ENCODE measurements around the gene OSMR. TPM values are rescaled to one million over a fixed set of nuclear protein-coding genes. Genes with fewer than 3 reads are reported as not detected.

The OSMR gene
- 27.9 and 34.8 TPM in 2 replicates for total RNA-seq (2014; rRNA removed; shearing (Covaris generic))

DNA sequence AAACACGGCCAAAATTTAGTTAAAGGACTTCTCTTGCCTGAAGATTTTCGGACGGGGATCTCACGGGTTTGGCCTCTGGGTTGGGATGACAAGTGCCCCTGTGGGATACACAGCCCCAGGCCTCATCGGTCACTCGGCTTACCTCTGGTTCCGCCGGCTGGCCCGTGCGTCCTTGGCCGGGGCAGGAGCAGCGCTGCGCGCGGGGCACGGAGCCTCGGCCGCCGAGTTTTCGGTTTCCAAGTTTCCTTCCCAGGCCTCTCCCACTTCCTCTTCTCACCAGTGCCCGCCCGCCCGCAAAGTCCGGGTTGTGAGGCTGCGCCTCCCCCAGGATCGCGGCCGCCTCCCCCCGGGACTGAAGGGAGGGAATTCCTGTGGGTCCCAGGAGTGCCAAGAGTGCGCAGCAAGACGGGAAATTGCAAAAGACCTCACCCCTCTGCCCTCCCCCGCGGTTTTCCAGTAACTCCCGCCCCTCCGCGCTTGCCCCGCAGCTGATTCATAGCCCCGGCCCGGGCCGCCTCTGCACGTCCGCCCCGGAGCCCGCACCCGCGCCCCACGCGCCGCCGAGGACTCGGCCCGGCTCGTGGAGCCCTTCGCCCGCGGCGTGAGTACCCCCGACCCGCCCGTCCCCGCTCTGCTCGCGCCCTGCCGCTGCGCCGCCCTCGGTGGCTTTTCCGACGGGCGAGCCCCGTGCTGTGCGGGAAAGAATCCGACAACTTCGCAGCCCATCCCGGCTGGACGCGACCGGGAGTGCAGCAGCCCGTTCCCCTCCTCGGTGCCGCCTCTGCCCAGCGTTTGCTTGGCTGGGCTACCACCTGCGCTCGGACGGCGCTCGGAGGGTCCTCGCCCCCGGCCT, at the start of gene OSMR:
TSS of gene OSMR (plus strand) at position 487 of the 853 bp plus-strand sequence. CDS start 23,033 bp downstream, outside the sequence.
- peak; percentile 95 for DNase-seq (ENCODE audit: low spot score)

DNA sequence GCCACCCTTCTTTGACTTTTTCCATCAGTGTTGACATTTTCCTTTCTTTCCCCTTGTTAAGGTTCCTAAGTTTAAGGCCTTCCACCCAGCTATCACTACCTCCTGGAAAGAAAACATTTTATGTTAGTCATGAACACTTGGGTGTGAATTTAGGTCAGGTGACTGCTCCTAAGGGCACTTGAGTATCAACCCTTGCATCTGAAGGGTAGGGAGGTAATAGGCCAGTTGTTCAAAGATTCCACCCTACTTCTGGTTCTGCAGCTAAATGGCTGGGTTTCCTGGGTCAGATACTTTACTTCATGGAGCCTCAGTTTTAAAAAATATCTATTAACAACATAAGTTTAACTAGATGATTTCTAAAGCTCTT, 49.1 kb upstream of the OSMR start:
- DNase-seq (ENCODE audit: low spot score): no peak

DNA sequence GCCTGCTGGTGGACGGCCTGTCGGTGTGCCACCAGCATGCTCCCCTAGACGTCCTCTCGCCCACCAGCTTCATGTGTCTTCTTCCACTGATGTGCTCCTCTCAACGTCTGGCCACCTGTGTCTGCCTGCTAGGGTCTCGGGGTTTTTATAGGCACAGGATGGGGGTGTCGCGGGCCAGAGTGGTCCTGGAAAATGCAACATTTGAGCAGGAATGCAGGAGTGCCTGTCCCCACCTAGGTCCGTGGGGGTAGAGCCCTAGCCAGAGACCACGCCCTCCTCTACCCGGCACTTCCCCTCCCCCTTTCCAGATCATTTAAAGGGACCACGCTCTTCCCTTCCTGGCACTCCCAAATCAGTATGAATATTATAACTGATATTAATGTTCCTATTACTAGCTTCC, 48.0 kb upstream of the OSMR start:
- DNase-seq (ENCODE audit: low spot score): no peak

DNA sequence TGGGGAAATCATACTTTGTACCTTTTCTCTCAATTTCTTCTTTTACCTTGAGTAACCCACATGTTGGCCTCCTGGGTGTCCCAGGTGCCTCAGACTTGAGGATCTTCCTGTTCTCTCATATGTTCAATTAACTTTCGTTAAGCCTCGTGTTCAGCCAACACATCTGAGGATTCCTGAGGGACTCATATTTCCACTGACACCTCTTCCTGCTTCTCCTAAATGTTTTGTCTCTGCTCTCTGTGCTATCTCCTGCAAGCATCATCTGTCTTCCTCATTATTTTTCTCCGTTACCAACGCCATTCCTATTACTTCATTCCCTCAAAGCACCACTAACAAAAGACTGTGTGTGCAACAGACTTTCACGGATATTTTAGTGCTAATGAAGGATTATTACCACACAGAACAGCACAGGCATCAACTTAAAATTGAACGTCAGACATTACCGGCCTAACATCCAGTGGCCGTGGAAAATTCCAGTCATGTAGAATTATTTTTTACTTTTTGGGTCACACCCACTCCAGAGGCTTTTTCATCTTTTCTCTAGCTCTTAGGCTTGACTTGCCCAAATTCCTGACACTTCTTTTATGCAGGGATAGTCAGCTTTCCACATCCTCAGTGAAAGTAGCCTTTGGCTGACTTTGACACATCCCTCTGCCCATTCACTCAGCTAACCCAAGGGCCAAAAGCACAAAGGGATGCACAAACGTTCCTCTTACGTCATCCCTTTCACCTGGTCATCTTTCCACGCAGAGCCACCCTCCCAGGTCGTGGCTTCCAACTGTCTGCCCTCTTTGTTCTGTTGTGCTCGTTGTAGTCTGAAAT, 46.0 kb upstream of the OSMR start:
- no peak for DNase-seq (ENCODE audit: low spot score)

DNA sequence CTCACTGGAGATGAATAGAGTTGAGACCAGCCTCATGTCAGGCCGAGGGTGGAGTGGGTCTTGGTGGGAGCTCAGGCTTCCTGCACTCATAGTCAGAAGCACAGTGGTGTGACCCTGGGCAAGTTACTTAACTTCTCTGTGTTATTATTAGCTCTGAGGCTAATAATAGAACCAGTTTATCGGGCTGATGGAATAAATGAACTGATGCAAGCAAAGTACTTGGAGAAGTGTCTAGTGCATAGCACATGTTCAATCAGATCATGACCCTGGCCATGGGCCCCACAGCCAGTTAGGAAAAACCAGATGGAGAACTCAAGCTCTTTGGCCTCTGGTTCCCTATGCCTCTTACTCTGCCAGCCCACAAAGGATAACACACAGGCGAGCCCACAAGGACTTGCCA, 45.3 kb upstream of the OSMR start:
- DNase-seq (ENCODE audit: low spot score): no peak

DNA sequence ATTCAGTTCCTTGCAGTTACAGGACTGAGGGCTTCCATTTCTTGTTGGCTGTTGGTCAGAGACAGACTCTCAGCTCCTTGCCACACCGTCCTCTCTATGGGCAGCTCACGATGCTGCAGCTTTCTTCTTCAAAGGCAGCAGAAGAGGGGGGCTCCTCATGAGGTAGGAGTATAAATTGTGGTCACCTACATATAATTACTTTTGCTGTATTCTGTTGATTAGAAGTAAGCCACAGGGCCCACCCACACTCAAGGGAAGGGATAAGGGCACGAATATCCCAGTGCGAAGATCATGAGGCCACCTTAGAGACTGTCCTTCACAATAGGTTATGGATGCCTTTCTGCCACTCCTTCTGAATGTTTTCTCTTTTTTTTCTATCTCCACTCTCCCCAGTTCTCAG, 43.7 kb upstream of the OSMR start:
- DNase-seq (ENCODE audit: low spot score): no peak

DNA sequence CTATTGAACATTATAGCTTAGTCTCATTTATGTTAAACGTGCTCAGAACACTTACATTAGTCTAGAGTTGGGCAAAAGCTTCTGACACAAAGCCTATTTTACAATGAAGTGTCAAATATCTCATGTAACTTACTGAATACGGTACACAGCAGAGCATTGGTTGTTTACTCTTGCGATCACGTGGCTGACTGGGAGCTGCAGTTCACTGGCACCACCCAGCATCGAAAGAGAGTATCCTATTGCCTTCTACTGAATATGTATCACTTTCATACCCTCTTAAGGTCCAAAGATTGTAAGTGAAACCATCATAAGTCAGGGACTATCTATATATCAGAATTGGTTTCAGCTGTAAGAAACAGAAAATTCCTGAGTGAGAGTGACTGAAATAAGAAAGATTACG, 42.6 kb upstream of the OSMR start:
- no peak for DNase-seq (ENCODE audit: low spot score)

DNA sequence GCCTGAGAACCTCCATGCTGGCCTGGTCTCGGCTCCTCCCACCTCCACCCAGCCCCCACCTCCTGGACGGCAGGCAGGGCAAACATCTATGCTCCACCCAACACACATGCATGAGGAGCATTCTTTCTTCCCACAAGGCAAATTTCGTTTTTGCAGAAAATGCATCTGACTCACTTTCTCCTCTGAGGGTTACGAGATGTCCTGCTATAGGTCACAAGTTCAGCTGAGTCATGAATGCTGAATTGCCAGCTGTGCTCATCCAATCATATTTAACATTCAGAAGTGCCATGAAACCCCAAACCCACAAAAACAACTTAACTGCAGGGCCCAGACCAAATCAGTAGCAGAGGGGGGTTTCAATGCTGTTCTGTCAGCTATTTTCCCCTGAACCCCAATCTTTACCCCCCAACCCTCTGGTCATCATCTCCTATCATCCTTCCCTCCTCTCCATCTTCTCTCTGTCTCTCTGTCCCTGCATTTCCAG, 39.0 kb upstream of the OSMR start:
- DNase-seq (ENCODE audit: low spot score): peak; percentile 99

DNA sequence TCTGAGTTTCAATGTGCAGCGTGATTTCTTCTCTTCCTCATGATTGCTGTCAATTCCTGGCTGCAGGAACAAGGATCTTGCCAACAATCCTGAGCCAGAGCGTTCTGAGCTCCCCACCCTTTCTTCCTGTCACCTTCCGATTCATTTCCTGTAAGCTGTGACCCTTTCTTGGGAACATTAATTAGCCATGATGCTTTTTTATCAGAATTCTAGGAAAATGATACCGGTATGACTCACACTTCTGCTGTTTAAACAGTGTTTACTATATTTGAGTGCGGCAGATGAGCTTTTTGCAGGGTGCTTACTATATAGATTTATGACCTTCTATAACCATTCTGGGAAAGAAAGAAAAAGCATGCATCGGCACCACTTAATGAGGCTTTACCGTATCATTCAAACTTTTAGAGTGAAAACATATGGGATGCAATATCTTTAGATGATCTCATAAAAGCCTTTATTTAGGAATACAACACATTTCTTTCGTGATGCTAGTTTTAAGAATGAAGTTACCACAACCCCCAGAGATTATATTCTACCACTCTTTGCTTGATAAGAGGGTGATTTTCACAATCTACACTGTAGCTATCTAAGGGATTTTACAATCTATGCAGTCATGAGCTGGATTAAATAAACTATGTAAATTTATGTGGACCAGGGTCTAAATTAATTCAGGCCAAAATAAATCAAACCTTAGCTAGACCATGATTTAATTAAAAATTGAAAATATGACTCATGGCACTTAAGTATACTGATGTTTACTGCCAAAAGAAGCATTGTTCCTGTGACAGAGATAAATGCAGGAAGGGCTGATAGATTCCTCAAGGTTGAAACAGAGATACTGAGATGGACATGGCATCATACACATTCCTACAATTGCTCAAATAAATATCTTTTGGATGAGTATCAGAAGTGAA, 38.0 kb upstream of the OSMR start:
- peak; percentile 96 for DNase-seq (ENCODE audit: low spot score)

DNA sequence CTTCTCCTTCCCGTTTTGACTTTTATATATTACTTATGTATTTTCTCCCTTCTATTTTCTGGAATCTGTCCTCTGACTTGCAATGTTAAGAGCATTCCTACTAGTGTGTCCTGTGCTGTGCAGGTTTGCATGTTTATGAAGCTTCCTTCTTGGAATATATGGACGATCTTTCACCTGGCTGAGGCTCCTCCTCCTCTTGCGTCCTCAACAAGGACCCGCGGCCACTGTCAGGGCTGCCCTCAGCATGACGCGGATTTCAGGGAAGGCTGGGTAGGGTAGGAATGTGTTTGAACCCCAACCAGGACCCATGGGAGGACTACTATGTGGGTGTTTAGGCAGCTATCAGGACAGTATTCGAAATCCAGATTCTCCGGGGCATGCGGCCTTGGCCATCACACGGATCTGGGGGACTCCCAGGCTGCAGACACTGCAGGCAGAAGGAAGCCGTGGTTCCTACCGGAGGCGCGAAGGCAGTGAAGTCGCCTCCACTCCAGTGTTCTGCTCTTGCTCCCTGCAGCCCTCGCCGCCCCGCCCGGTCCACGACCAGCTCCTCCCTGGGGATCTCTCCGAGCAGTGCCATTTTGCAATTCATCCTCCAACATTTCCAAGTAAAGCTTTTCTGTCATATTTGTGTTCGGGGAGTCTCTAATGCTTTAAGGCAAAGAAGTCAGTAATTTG, 37.0 kb upstream of the OSMR start:
- no peak for DNase-seq (ENCODE audit: low spot score)

DNA sequence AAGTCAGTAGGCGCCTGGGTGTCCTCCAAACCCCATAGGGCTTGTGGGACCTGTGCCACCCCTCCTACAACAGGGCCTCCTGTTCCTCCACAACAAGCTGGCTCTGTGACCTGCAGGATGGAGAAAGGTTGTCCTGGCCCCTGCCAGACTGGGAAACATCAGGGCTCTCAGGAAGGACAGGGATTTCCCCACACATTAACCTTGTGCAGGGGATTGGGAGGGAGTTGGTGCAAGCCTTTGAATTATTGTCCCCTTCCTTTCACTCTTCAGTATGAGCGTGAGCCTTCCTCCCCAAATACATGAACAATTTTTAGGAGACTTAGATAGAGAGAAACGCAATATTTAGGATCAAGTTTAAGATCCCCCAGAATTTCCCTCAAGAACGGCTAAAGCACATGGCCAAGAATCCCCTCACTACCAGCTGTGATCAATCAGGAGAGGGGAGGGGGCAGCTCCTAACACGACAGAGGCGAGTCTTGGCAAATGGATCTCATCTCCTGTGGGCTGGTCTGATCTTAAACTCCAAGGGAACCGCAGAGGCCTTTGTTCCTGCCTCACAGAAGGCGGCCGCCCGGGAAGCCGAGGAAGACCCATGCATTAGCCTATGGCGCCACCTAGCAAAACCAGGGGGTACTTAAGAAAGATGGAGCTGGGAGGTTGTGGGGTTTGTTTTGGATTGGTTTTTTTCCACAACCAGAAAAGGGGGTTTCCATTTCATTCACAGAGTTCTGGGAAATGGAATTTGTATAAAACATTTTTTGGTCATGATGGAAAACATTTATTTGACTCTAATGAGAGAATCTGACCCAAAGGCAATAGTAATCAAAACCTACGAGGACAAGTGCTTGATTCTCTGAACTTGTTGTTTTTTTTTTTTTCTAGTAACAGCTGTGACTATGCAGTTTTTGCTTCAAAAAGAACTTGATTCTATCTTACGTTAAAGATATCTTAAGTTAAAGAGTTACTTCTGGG, 36.1 kb upstream of the OSMR start:
- DNase-seq (ENCODE audit: low spot score): peak; percentile 79

DNA sequence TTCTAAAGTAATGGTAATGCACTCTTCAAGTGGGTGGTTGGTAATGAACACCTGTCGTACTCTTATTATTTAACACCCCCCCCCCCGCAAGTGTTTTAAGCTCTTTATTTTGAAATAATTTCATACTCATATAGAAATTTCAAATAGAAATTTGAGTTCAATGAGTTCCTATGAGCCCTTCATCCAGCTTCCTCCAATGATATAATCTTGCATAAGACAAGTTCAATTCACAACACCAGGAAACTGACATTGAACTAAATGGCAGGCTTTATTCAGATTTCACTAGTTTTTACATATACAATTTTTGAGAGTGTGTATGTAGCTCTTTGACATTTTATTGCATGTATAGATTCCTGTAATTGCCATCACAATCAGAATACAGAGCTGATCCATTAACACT, 30.9 kb upstream of the OSMR start:
- no peak for DNase-seq (ENCODE audit: low spot score)

DNA sequence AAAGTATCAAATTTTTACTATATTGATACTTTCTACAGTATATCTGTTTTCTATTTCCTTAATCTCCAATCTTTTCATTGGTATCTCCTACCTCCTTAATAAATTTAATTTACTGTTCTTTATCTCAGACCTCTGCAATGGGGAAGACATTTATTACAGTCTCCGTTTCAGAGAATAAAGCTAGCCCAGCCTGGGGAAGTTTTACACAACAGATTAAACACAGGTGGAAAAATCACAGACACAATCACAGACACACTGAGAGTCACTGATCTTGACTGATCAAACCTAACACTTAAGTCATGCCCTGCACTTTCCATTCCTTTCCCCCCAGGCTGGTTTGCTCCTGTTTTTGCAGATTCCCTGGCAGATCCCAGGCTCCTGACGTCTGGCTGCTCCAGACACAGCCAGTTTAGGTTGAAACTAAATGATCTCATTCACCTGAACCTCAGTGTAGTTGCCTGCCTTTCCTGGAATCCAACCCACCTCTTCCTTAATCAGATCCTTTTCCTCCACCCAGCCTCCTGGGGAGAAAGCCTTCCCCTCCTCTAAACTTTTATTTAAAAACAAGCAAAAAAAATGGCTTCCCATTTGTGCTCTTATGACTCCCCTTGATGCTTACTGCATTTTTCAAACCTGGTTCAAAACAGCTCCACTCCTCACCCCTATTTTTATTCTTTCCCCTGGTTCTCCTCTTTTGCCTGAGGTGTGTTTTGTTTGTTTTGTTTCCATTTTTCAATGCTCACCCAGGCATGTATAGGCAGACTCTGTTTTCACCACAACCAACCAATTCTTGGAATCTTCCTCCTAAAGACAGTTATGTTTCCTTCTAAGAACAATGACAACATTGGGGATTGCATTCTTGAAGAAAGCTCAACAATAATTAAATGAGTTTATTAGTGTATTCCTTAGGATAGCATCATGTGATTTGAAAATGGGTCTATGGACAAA, 29.5 kb upstream of the OSMR start:
- DNase-seq (ENCODE audit: low spot score): no peak

DNA sequence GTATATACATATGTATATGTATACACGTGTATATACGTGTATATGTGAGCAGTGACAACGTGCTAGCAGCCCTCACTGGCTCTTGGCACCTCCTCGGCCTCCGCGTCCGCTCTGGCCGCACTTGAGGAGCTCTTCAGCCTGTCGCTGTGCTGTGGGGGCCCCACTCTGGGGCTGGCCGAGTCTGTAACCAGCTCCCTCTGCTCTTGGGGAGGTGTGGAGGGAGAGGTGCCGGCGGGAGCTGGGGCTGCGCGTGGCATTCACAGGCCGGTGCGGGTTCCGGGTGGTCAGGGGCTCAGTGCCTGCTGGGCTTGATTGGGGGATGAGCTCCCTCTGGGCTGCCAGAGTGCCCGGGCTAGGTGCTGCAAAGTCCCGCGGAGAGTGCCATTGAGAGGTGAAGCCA, 24.1 kb upstream of the OSMR start:
- DNase-seq (ENCODE audit: low spot score): no peak

DNA sequence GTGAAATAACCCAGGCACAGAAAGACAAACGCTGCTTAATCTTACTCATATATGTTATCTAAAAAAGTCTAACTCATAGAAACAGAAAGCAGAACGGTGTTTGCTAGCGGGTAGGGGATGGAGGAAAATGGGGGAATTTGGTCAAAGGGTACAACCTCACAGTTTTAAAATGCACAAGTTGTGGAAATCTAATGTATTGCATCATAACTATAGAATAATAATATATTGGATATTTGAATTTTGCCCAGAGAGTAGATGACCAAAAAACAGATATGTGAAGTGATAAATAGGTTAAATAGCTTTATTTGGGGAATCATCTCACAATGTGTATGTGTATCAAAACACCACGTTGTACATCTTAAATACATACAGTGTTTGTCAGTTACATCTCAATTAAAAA, 22.3 kb upstream of the OSMR start:
- no peak for DNase-seq (ENCODE audit: low spot score)

DNA sequence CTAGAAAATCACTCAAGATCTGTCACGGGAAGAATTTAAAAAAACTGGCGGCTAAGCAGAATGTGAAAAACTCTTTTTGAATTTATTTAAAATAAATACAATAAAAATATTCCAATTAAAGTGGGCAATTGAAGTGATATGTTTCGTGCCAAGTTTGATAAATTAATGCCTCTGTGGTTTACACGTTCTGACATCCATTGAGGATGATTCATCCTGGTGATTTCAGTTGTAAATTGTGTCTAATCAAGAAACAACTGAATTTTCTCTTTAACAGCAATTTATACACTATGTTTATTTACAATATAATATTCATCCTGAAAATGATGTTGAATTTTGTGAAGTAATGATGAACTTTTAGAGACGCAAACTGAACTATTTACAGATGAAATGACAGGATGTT, 21.0 kb upstream of the OSMR start:
- no peak for DNase-seq (ENCODE audit: low spot score)

DNA sequence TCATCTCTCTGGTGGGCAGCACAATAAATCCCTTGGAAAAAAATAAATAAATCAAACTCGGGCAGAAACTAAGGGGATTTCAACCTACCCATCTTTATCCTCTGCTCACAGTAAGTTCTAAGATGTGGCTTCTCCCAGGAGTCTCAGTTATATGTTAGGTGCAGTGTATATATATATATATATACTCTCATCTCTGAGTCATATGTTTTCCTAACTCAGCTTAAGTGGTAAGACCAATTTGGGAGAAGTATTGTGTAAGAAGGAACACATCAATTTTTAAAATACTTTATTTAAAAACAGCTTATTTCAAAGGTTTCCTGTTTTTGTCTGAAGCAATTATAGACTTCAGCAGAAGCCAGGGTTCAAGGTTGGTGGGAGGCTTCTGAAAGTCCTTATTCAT, 20.3 kb upstream of the OSMR start:
- no peak for DNase-seq (ENCODE audit: low spot score)

DNA sequence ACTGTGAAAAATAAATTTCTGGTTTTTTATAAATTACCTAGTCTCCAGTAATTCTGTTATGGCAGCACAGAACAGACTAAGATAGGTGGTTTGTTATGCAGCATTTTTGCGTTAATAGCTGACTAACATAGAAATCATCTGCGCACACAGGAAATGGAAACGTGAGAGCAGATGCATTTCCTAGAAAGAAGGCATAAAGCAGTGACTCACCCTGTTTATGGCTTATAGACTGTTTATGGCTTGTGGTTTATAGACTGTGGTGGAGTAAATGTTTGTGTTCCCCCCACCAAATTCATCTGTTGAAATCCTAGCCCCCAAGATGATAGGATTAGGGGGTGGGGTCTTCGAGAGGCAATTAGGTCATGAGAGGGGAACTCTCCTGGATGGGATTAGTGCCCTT, 18.3 kb upstream of the OSMR start:
- no peak for DNase-seq (ENCODE audit: low spot score)

DNA sequence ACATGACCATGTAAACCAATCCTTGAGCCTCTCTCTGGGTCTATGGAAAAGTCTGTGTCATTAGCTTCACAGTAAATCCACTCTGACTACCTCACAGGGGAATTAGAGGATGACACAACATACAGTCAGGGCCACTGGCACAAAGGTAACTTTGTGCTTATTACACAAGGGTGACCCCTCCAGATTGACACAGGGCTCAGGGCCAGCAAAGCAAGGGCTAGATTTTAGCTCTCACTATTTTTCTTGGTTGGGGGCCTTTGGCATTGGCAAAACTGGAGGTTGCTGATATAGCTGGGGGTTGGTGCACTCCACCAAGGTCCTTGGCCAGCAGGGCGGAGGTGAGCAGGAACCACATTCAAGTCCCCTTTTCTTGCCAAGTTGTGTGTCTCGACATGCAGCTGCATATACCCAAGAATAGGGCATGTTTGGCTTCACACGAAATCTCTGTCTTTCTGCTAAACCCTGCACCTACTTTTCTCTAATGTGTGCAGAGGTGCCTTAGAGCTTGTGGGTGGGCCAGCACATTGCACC, 15.2 kb upstream of the OSMR start:
- DNase-seq (ENCODE audit: low spot score): no peak
